Measurements from ENCODE around the gene CPB2.

The CPB2 gene

GRCh38 chr13:46142776-46143175, 37.9 kb upstream of the CPB2 start:
- DNase-seq (no peak), ATAC-seq (ENCODE audit: insufficient read depth, low read depth) (no peak)
- Histone ChIP-seq H4K20me1 (ENCODE audit: insufficient read depth, low read length) (0 out of 2 replicates have a peak, but pooled peaks cover 7% of the 10 kb centered on the region), H3K36me3 (ENCODE audit: insufficient read depth, low read length) (peaks cover 95% of the 10 kb centered on the region), H3K27ac (ENCODE audit: low read length) (no peak overlapping the region), H3K4me2 (ENCODE audit: insufficient read depth, low read length) (no peak overlapping the region), H3K4me1 (ENCODE audit: insufficient read depth, low read length) (no peaks in the 10 kb centered on the region), H3K79me2 (ENCODE audit: insufficient read depth, low read length) (peaks cover 13% of the 10 kb centered on the region; the same call in 1 of the 2 replicates), H3K9me3 (ENCODE audit: insufficient read depth, low read length, severe bottlenecking) (no peaks in the 10 kb centered on the region), H3K27me3 (ENCODE audit: insufficient read depth, low read length, poor library complexity) (no peaks in the 10 kb centered on the region), H3K4me3 (ENCODE audit: low read depth in 1 of 2, low read length in 2 of 2) (no peak overlapping the region), H3K9ac (ENCODE audit: low read depth, low read length) (no peak overlapping the region), H2AFZ (ENCODE audit: low read depth, low read length) (no peak overlapping the region)
- TF ChIP-seq CTCF (IDR thresholded peaks at IDR 0.05; ENCODE audit: borderline replicate concordance, extremely low read depth, low read length, poor library complexity, severe bottlenecking): no peak
- TF ChIP-seq EZH2 (IDR thresholded peaks at IDR 0.05; ENCODE audit: borderline replicate concordance, low read depth, low read length, severe bottlenecking): no peak

GRCh38 chr13:46140044-46140443, 35.2 kb upstream of the CPB2 start:
- Histone ChIP-seq H3K36me3 (ENCODE audit: insufficient read depth, low read length) (peaks cover 100% of the 10 kb centered on the region), H3K9me3 (ENCODE audit: insufficient read depth, low read length, severe bottlenecking) (no peaks in the 10 kb centered on the region), H3K27me3 (ENCODE audit: insufficient read depth, low read length, poor library complexity) (no peaks in the 10 kb centered on the region), H3K79me2 (ENCODE audit: insufficient read depth, low read length) (peaks cover 15% of the 10 kb centered on the region; the same call in 1 of the 2 replicates), H3K4me1 (ENCODE audit: insufficient read depth, low read length) (no peaks in the 10 kb centered on the region), H4K20me1 (ENCODE audit: insufficient read depth, low read length) (0 out of 2 replicates have a peak, but pooled peaks cover 6% of the 10 kb centered on the region), H3K4me3 (ENCODE audit: low read depth in 1 of 2, low read length in 2 of 2) (no peak overlapping the region), H3K9ac (ENCODE audit: low read depth, low read length) (no peak overlapping the region), H2AFZ (ENCODE audit: low read depth, low read length) (no peak overlapping the region), H3K27ac (ENCODE audit: low read length) (no peak overlapping the region), H3K4me2 (ENCODE audit: insufficient read depth, low read length) (no peak overlapping the region)
- TF ChIP-seq CTCF (IDR thresholded peaks at IDR 0.05; ENCODE audit: borderline replicate concordance, extremely low read depth, low read length, poor library complexity, severe bottlenecking) (no peak), EZH2 (IDR thresholded peaks at IDR 0.05; ENCODE audit: borderline replicate concordance, low read depth, low read length, severe bottlenecking) (no peak)
- DNase-seq (no peak), ATAC-seq (ENCODE audit: insufficient read depth, low read depth) (no peak)

- DNase-seq (no peak), ATAC-seq (ENCODE audit: insufficient read depth, low read depth) (no peak)
- no peak overlapping the region for H2AFZ ChIP-seq (ENCODE audit: low read depth, low read length)
- TF ChIP-seq EZH2 (IDR thresholded peaks at IDR 0.05; ENCODE audit: borderline replicate concordance, low read depth, low read length, severe bottlenecking) (no peak), CTCF (IDR thresholded peaks at IDR 0.05; ENCODE audit: borderline replicate concordance, extremely low read depth, low read length, poor library complexity, severe bottlenecking) (no peak)
- peaks cover 99% of the 10 kb centered on the region for H3K36me3 ChIP-seq (ENCODE audit: insufficient read depth, low read length)
- no peak overlapping the region for H3K4me3 ChIP-seq (ENCODE audit: low read depth in 1 of 2, low read length in 2 of 2)
- H3K4me1 ChIP-seq (ENCODE audit: insufficient read depth, low read length): no peaks in the 10 kb centered on the region
- H3K79me2 ChIP-seq (ENCODE audit: insufficient read depth, low read length): peaks cover 15% of the 10 kb centered on the region; the same call in 1 of the 2 replicates
- H4K20me1 ChIP-seq (ENCODE audit: insufficient read depth, low read length): 0 out of 2 replicates have a peak, but pooled peaks cover 3% of the 10 kb centered on the region
- no peaks in the 10 kb centered on the region for H3K27me3 ChIP-seq (ENCODE audit: insufficient read depth, low read length, poor library complexity)
- no peaks in the 10 kb centered on the region for H3K9me3 ChIP-seq (ENCODE audit: insufficient read depth, low read length, severe bottlenecking)
- H3K27ac ChIP-seq (ENCODE audit: low read length): no peak overlapping the region
- H3K4me2 ChIP-seq (ENCODE audit: insufficient read depth, low read length): no peak overlapping the region
- no peak overlapping the region for H3K9ac ChIP-seq (ENCODE audit: low read depth, low read length)
Observed at GRCh38 chr13:46137627-46138317, 32.9 kb upstream of the CPB2 start.

All from DND-41 (cell line).